Liver (tissue), 9 donors: ENCODE data around the gene UMAD1. TPM values are rescaled to one million over a fixed set of nuclear protein-coding genes. Genes with fewer than 3 reads are reported as not detected.

Experiments
- DNase-seq: peaks from one replicate; pipeline ENCODE4 v3.0.0-alpha.2; 2017; ENCODE audit warnings: low spot score
- H3K27ac ChIP-seq, 2 donors: one replicate each; pipeline ENCODE4 v1.7.0; 2013; ENCODE audit warnings: inconsistent platforms in 2 of 2, low read length in 2 of 2, control low read depth in 1 of 2, low read depth in 1 of 2, mild to moderate bottlenecking in 1 of 2
- H3K27me3 ChIP-seq, 4 donors: one replicate each; pipeline versions ENCODE4 v1.6.1 to v1.7.0; 2013; ENCODE audit warnings: low read length in 3 of 4, inconsistent platforms in 1 of 4, mild to moderate bottlenecking in 1 of 4, moderate library complexity in 1 of 4; ENCODE audit not compliant: control insufficient read depth in 4 of 4, insufficient read depth in 4 of 4
- H3K36me3 ChIP-seq, 4 donors: one replicate each; pipeline versions ENCODE4 v1.6.1 to v1.7.0; 2013; ENCODE audit warnings: low read length in 3 of 4, mild to moderate bottlenecking in 3 of 4, low read depth in 1 of 4, moderate library complexity in 1 of 4; ENCODE audit not compliant: control insufficient read depth in 4 of 4, insufficient read depth in 3 of 4
- H3K4me1 ChIP-seq, 4 donors: one replicate each; pipeline versions ENCODE4 v1.6.1 to v1.7.0; 2013; ENCODE audit warnings: low read length in 3 of 4, mild to moderate bottlenecking in 3 of 4, moderate library complexity in 1 of 4; ENCODE audit not compliant: control insufficient read depth in 4 of 4, insufficient read depth in 4 of 4
- H3K4me3 ChIP-seq, 3 donors: one replicate each; pipeline versions ENCODE4 v1.6.1 to v1.7.0; 2013; ENCODE audit warnings: low read length in 3 of 3, control low read depth in 1 of 3, low read depth in 1 of 3, mild to moderate bottlenecking in 1 of 3
- H3K9ac ChIP-seq, 2 donors: one replicate each; pipeline ENCODE4 v1.7.0; 2013; ENCODE audit warnings: low read length in 2 of 2, mild to moderate bottlenecking in 2 of 2, moderate library complexity in 2 of 2, control low read depth in 1 of 2, low read depth in 1 of 2
- H3K9me3 ChIP-seq, 4 donors: one replicate each; pipeline versions ENCODE4 v1.6.1 to v1.7.0; 2013; ENCODE audit warnings: low read length in 3 of 4; ENCODE audit not compliant: control insufficient read depth in 4 of 4
- EGR1 ChIP-seq, 2 donors: IDR thresholded peaks; 2 replicates each; pipeline ENCODE4 v1.6.1; 2016 to 2018; ENCODE audit warnings: antibody characterized with exemption in 2 of 2, low read depth in 2 of 2
- FOXA1 ChIP-seq: IDR thresholded peaks from 2 replicates; pipeline ENCODE4 v1.6.1; 2016; ENCODE audit warnings: antibody characterized with exemption
- FOXA2 ChIP-seq: IDR thresholded peaks from 2 replicates; pipeline ENCODE4 v1.6.1; 2016; ENCODE audit warnings: antibody characterized with exemption
- GABPA ChIP-seq, 2 donors: IDR thresholded peaks in 1 of 2; conservative IDR thresholded peaks in 1 of 2; 2 replicates each; pipeline ENCODE4 v1.6.1; 2016; ENCODE audit warnings: antibody characterized with exemption in 2 of 2, mild to moderate bottlenecking in 1 of 2, moderate library complexity in 1 of 2
- HNF4A ChIP-seq, 2 donors: conservative IDR thresholded peaks; 2 replicates each; pipeline ENCODE4 v1.6.1; 2016; ENCODE audit warnings: antibody characterized with exemption in 2 of 2, mild to moderate bottlenecking in 2 of 2
- HNF4G ChIP-seq: IDR thresholded peaks from 2 replicates; pipeline ENCODE4 v1.6.1; 2016; ENCODE audit warnings: antibody characterized with exemption
- JUND ChIP-seq, 2 donors: IDR thresholded peaks; 2 replicates each; pipeline ENCODE4 v1.6.1; 2016; ENCODE audit warnings: antibody characterized with exemption in 2 of 2
- NR2F2 ChIP-seq: IDR thresholded peaks from 2 replicates; pipeline ENCODE4 v1.6.1; 2016; ENCODE audit warnings: antibody characterized with exemption
- RAD21 ChIP-seq, 2 donors: IDR thresholded peaks; 2 replicates each; pipeline ENCODE4 v1.6.1; 2016; ENCODE audit warnings: antibody characterized with exemption in 2 of 2, mild to moderate bottlenecking in 2 of 2
- RXRA ChIP-seq, 2 donors: IDR thresholded peaks; 2 replicates each; pipeline ENCODE4 v1.6.1; 2017 to 2018; ENCODE audit warnings: antibody characterized with exemption in 2 of 2, mild to moderate bottlenecking in 1 of 2
- SP1 ChIP-seq: IDR thresholded peaks from 2 replicates; pipeline ENCODE4 v1.6.1; 2018; ENCODE audit warnings: antibody characterized with exemption, mild to moderate bottlenecking
- TAF1 ChIP-seq: conservative IDR thresholded peaks from 2 replicates; pipeline ENCODE4 v1.6.1; 2016; ENCODE audit warnings: antibody characterized with exemption, mild to moderate bottlenecking
- YY1 ChIP-seq: IDR thresholded peaks from 2 replicates; pipeline ENCODE4 v1.6.1; 2016; ENCODE audit warnings: antibody characterized with exemption, mild to moderate bottlenecking
- whole genome bisulfite sequencing: extraction: QIAGEN DNeasy Blood & Tissue Kit; methylation state at CpG from one replicate; pipeline ENCODE4 v1.1.7; 2013; 5-methylcytosine and 5-hydroxymethylcytosine counted together
- polyA plus RNA-seq, 2 donors: library from polyadenylated mRNA; stranded (reverse) in 1 of 2; unstranded in 1 of 2; fragments of 200-250 nt in 1 of 2; fragments of >200 nt in 1 of 2; fragmentation: Nextera tagmentation in 1 of 2; extraction: Ambion mirVana in 1 of 2; gene quantifications; one replicate each; pipeline versions ENCODE4 v1.2.1 to v1.2.3, GENCODE V29; 2013 to 2015
- total RNA-seq, 2 donors: library from RNA; depleted of rRNA; stranded (reverse); fragments of >200 nt; gene quantifications; one replicate each; pipeline ENCODE4 v1.2.3, GENCODE V29; 2014
- TF ChIP-seq, protein P1 (sequence below): IDR thresholded peaks from 2 replicates; pipeline ENCODE4 v1.6.1; 2016; ENCODE audit warnings: antibody characterized with exemption
- TF ChIP-seq, protein P2 (sequence below): IDR thresholded peaks from 2 replicates; pipeline ENCODE4 v1.6.1; 2016; ENCODE audit warnings: antibody characterized with exemption
- TF ChIP-seq, protein P3 (sequence below): fragments of 150-350 bp; IDR thresholded peaks from 2 replicates; pipeline ENCODE4 v1.5.1; 2017; ENCODE audit warnings: improper control_type of control experiment, low read depth, low read length; ENCODE audit not compliant: missing input control
- donor health status: healthy.
- donor health status: healthy.
- donor health status: healthy.
- donor health status: healthy.
- donor health status: healthy.

The UMAD1 gene
- total and polyA plus RNA-seq, 4 donors: 5.9 to 12.2 (median 7.9) TPM

DNA sequence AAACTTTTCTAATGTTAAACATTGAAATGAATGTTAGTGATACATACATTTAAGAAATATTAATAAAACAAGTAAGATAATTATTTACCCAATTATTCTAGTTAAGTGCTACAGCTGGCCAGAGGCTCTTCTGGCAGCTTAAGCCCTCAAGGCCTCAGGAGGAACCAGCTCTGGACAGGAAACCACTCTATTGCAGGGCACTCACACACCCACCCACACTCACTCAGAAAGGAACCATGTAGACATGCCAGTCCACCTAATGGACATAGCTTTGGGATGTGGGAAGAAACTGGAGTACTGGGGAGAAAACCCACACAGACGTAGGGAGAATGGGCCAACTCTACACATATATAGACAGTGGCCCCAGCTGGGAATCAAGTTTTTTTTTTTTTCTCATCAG lies 28.2 kb downstream of the UMAD1 start (continued):
- TF ChIP-seq TAF1: no peak
- no peak for TF ChIP-seq NR2F2
- no peak for TF ChIP-seq YY1
- TF ChIP-seq HNF4G: no peak
- TF ChIP-seq HNF4A (conservative IDR thresholded peaks at IDR 0.05): no peak
- no peak for TF ChIP-seq FOXA2
- TF ChIP-seq, protein P1, sequence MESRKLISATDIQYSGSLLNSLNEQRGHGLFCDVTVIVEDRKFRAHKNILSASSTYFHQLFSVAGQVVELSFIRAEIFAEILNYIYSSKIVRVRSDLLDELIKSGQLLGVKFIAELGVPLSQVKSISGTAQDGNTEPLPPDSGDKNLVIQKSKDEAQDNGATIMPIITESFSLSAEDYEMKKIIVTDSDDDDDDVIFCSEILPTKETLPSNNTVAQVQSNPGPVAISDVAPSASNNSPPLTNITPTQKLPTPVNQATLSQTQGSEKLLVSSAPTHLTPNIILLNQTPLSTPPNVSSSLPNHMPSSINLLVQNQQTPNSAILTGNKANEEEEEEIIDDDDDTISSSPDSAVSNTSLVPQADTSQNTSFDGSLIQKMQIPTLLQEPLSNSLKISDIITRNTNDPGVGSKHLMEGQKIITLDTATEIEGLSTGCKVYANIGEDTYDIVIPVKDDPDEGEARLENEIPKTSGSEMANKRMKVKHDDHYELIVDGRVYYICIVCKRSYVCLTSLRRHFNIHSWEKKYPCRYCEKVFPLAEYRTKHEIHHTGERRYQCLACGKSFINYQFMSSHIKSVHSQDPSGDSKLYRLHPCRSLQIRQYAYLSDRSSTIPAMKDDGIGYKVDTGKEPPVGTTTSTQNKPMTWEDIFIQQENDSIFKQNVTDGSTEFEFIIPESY: no peak

DNA sequence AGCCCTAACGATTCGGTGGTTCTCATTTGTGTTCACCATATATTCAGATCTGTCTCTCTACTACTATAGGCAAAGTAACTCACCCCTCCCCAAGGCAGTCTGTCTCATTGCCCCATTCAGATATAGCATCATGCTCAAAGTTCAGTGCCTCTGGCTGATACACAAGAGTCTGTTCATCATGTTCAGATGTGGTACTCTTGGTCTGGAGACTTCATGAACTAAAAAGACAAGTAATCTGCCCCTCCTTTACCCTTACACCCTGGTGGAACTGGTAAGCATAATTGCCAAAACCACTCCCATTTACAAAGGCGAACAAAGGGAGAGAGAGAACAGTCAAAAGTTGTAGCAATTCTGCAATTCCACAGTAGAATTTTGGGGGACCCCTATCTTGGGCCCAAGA lies 29.9 kb downstream of the UMAD1 start:
- TF ChIP-seq SP1: no peak
- no peak for TF ChIP-seq RAD21 (IDR thresholded peaks at IDR 0.05)
- TF ChIP-seq GABPA (IDR thresholded peaks at IDR 0.05 in 1 of 2, conservative IDR thresholded peaks at IDR 0.05 in 1 of 2): no peak
- TF ChIP-seq, protein P2, sequence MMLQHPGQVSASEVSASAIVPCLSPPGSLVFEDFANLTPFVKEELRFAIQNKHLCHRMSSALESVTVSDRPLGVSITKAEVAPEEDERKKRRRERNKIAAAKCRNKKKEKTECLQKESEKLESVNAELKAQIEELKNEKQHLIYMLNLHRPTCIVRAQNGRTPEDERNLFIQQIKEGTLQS: no peak
- TF ChIP-seq, protein P3, sequence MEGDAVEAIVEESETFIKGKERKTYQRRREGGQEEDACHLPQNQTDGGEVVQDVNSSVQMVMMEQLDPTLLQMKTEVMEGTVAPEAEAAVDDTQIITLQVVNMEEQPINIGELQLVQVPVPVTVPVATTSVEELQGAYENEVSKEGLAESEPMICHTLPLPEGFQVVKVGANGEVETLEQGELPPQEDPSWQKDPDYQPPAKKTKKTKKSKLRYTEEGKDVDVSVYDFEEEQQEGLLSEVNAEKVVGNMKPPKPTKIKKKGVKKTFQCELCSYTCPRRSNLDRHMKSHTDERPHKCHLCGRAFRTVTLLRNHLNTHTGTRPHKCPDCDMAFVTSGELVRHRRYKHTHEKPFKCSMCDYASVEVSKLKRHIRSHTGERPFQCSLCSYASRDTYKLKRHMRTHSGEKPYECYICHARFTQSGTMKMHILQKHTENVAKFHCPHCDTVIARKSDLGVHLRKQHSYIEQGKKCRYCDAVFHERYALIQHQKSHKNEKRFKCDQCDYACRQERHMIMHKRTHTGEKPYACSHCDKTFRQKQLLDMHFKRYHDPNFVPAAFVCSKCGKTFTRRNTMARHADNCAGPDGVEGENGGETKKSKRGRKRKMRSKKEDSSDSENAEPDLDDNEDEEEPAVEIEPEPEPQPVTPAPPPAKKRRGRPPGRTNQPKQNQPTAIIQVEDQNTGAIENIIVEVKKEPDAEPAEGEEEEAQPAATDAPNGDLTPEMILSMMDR: no peak
- TF ChIP-seq JUND (IDR thresholded peaks at IDR 0.05): no peak
- TF ChIP-seq TAF1: no peak
- Histone ChIP-seq H3K9ac (no peak overlapping the region), H3K4me3 (no peak overlapping the region), H3K27ac (no peak overlapping the region), H3K4me1 (no peaks in the 10 kb centered on the region), H3K9me3 (no peaks in the 10 kb centered on the region), H3K36me3 (peaks cover 0 to 7% (median 2%) of the 10 kb centered on the region in 4 donors), H3K27me3 (no peaks in the 10 kb centered on the region)
- no peak for DNase-seq
- WGBS: 96% methylated on average over 3 of the region's 3 CpGs

DNA sequence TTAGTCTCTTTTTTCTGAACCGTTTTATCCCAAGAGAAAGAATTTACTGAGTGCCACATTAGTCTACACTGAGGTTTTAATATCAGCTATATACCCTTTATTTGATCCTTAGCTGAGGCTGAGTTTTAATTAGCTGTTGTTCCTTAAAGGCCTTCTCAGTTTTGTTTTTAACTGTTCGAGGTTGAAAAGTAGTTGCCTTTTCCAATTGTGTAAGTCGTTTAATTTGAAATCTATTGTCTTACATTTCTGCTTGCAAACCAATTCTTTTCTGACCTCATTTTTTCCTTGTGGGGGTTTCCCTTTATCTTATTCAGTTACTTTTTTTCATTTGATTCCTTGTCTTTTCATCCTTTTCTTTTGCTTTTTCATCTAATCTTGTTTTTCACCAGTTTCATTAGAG lies 30.8 kb downstream of the UMAD1 start:
- no peak overlapping the region for H3K27ac ChIP-seq
- no peaks in the 10 kb centered on the region for H3K27me3 ChIP-seq
- no peak for DNase-seq
- 63% methylated on average over 3 of the region's 3 CpGs for WGBS
- no peak overlapping the region for H3K9ac ChIP-seq
- TF ChIP-seq EGR1 (IDR thresholded peaks at IDR 0.05; ENCODE audit: low read depth in 2 of 2): no peak
- no peak for TF ChIP-seq FOXA1
- TF ChIP-seq, protein P1: no peak
- TF ChIP-seq RXRA (IDR thresholded peaks at IDR 0.05): no peak
- TF ChIP-seq YY1: no peak
- no peak for TF ChIP-seq GABPA (IDR thresholded peaks at IDR 0.05 in 1 of 2, conservative IDR thresholded peaks at IDR 0.05 in 1 of 2)
- no peak for TF ChIP-seq RAD21 (IDR thresholded peaks at IDR 0.05)
- TF ChIP-seq HNF4G: no peak
- TF ChIP-seq, protein P3: no peak
- TF ChIP-seq TAF1: no peak
- TF ChIP-seq, protein P2: no peak
- TF ChIP-seq SP1: no peak
- peaks cover 0 to 7% (median 4%) of the 10 kb centered on the region in 4 donors for H3K36me3 ChIP-seq
- no peak overlapping the region for H3K4me3 ChIP-seq
- H3K4me1 ChIP-seq: no peaks in the 10 kb centered on the region
- no peaks in the 10 kb centered on the region for H3K9me3 ChIP-seq
